Vagina (tissue), 2 donors: ENCODE results near the gene CERKL. TPM values are rescaled to one million over a fixed set of nuclear protein-coding genes. Genes with fewer than 3 reads are reported as not detected.

ENCODE experiments used
- DNase-seq, 2 donors: peaks; one replicate each; pipeline ENCODE4 v3.0.0-alpha.2; 2017; ENCODE audit errors: extremely low spot score in 2 of 2
- H3K27ac ChIP-seq: fragments of 200-600 bp; sonication (generic); one replicate; pipeline ENCODE4 v1.5.1; 2019
- H3K27me3 ChIP-seq: fragments of 200-600 bp; sonication (generic); one replicate; pipeline ENCODE4 v1.5.1; 2019
- H3K36me3 ChIP-seq, 2 donors: fragments of 200-600 bp; sonication (generic); one replicate each; pipeline ENCODE4 v1.5.1; 2017 to 2019
- H3K4me1 ChIP-seq: fragments of 200-600 bp; sonication (generic); one replicate; pipeline ENCODE4 v1.5.1; 2019
- H3K4me3 ChIP-seq, 2 donors: fragments of 200-600 bp; sonication (generic); 1 replicate in 1 of 2; 2 replicates in 1 of 2; pipeline ENCODE4 v1.5.1; 2016 to 2019
- H3K9me3 ChIP-seq: fragments of 200-600 bp; sonication (generic); one replicate; pipeline ENCODE4 v1.5.1; 2019
- POLR2A ChIP-seq, 2 donors: fragments of 450-650 bp; IDR thresholded peaks; one replicate each; pipeline ENCODE4 v1.6.1; 2017; ENCODE audit warnings: antibody characterized with exemption in 2 of 2, mild to moderate bottlenecking in 2 of 2, moderate library complexity in 2 of 2
- POLR2AphosphoS5 ChIP-seq, 2 donors: sonication (generic); formaldehyde crosslinking; IDR thresholded peaks; one replicate each; pipeline ENCODE4 v1.9.0; 2017; ENCODE audit warnings: antibody characterized with exemption in 2 of 2, mild to moderate bottlenecking in 2 of 2, low read depth in 1 of 2; ENCODE audit not compliant: insufficient read depth in 1 of 2
- intact Hi-C: fragments of 100-400 bp; cut with DNase I; formaldehyde crosslinking; loops from one replicate; pipeline ENCODE4 v1.15.1; 2023
- total RNA-seq: library from RNA; depleted of rRNA; stranded (reverse); fragments of >200 nt; gene quantifications from one replicate; pipeline ENCODE4 v1.2.3, GENCODE V29; 2016
- TF ChIP-seq, protein P1 (sequence below), 3 experiments: fragments of 450-650 bp in 2 of 3; fragments of 200-600 bp in 1 of 3; sonication (generic) in 1 of 3; IDR thresholded peaks; one replicate each; pipeline ENCODE4 v1.5.1; 2017 to 2019; ENCODE audit warnings: antibody characterized with exemption in 3 of 3, mild to moderate bottlenecking in 2 of 3, moderate library complexity in 2 of 3

Gene CERKL
- total RNA-seq, 1 donor from 2014 or later = not detected

DNA sequence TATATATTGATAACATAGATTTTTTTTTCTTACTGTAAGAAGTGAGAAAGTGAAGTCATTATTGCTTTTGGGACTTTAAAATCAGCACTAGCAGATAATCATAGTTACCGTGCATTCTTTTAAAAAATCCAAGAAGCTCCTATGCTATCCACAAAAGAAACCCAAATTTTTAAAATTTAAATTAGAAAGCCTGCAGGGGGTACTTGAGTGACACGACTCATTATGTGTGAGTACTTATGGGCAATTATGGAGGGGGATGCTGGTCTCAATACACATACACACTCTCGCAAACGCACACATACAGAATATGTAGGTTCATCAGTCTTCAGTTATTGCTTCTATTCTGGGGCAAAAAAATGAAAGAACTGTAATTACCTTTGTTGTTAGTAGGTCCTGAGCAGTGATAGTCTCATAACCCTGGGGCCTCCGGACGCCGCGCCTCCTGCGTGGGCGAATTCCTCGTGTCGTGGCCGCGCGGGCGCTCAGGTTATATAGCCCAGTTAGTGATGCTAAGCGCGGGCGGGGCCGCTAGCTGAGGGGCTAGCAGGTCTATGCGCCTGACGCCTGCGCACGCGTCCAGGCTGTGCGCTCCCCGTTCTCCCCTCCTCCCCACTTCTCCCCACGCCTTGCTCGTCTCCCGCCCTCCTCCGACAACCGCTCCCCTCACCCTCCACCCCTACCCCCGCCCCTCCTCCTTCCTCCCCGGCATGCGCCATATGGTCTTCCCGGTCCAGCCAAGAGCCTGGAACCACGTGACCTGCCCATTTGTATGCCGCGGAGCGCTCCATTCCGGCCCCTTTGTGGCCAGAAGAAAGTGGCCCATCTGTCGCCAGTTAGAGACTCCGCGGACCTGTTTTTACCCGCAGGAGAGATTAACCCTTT lies 23.4 kb upstream of the CERKL start, which contains the start of gene NEUROD1:
NEUROD1 (minus strand) TSS at position 463 of the 882 bp plus-strand sequence. CDS start 1,657 bp downstream, outside the sequence.
- peaks cover 22% of the 10 kb centered on the region for H3K27me3 ChIP-seq
- H3K4me1 ChIP-seq = peaks cover 29% of the 10 kb centered on the region
- H3K27ac ChIP-seq = no peak within 1 kb of the TSS
- TF ChIP-seq, protein P1, sequence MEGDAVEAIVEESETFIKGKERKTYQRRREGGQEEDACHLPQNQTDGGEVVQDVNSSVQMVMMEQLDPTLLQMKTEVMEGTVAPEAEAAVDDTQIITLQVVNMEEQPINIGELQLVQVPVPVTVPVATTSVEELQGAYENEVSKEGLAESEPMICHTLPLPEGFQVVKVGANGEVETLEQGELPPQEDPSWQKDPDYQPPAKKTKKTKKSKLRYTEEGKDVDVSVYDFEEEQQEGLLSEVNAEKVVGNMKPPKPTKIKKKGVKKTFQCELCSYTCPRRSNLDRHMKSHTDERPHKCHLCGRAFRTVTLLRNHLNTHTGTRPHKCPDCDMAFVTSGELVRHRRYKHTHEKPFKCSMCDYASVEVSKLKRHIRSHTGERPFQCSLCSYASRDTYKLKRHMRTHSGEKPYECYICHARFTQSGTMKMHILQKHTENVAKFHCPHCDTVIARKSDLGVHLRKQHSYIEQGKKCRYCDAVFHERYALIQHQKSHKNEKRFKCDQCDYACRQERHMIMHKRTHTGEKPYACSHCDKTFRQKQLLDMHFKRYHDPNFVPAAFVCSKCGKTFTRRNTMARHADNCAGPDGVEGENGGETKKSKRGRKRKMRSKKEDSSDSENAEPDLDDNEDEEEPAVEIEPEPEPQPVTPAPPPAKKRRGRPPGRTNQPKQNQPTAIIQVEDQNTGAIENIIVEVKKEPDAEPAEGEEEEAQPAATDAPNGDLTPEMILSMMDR (IDR thresholded peaks at IDR 0.05) = no peak
- TF ChIP-seq POLR2AphosphoS5 (IDR thresholded peaks at IDR 0.05; ENCODE audit: insufficient read depth in 1 of 2, low read depth in 1 of 2) = no peak
- DNase-seq = no peak
- no peaks in the 10 kb centered on the region for H3K36me3 ChIP-seq
- H3K9me3 ChIP-seq = no peaks in the 10 kb centered on the region
- peak within 1 kb of the TSS in 1 of 2 donors; percentile 22 for H3K4me3 ChIP-seq
- intact Hi-C loops = no loop called here

DNA sequence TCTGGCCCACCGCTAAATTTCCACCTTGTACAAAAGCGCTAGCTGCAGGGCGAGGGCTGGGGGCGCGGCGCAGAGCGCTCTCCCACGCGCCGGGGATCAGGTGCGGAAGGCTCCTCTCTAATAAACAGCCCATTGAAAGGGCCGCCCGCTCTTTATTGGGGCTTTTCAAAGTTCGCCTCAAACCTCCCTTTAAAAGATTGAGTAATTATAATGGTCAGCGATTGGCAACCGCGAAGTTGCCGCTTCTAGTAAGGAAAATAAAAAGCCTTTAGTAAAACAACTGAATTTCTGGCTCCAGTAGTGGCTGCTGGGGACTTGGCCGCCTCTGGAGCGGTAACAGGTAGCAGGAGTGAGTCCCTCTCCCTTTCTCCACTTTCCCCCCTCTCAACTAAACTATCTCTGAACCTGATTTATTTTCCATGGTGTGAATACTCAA lies 22.7 kb upstream of the CERKL start:
- H3K36me3 ChIP-seq = no peaks in the 10 kb centered on the region
- peaks cover 22% of the 10 kb centered on the region for H3K27me3 ChIP-seq
- H3K9me3 ChIP-seq = no peaks in the 10 kb centered on the region
- DNase-seq = no peak
- H3K4me1 ChIP-seq = peaks cover 27% of the 10 kb centered on the region
- H3K4me3 ChIP-seq = no peak overlapping the region
- TF ChIP-seq, protein P1 (IDR thresholded peaks at IDR 0.05) = no peak
- TF ChIP-seq POLR2A (IDR thresholded peaks at IDR 0.05) (no peak), POLR2AphosphoS5 (IDR thresholded peaks at IDR 0.05; ENCODE audit: insufficient read depth in 1 of 2, low read depth in 1 of 2) (no peak)
- intact Hi-C loops = no loop called here
- no peak overlapping the region for H3K27ac ChIP-seq

DNA sequence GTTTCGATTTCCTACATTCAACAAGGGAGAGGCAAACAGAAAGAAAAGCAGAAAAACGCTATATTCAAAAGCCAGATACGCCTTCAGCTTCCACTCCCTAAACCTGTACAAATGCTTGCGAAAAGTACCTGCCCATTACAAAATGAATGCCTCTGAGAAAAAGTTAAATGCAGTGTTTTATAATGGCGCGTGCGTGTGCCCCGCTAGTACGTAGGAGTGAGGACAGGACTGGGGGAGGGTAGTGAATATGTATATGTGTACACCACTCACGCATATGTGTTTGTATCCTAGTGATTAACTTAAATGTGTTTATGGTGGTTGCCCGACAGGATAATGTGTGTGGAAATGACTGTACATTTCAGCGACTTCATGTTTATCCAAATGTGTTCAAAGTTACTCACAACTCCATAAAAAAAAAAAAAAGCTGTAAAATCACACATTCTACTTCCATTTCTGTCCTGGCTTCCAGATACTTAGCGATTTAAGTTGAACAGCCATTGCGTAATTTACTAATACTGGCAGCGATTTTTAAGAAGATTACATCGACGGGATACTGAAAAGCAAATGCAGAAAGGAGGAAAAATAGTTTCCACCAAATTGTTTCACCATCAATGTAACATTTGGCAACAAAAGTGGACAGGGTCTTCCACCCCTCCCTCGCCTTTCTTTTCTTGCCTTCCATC lies 22.1 kb upstream of the CERKL start:
- H3K27ac ChIP-seq = no peak overlapping the region
- intact Hi-C loops = no loop called here
- H3K4me3 ChIP-seq = no peak overlapping the region
- no peaks in the 10 kb centered on the region for H3K36me3 ChIP-seq
- DNase-seq = no peak
- no peaks in the 10 kb centered on the region for H3K9me3 ChIP-seq
- H3K27me3 ChIP-seq = peaks cover 16% of the 10 kb centered on the region
- peaks cover 22% of the 10 kb centered on the region for H3K4me1 ChIP-seq
- no peak for TF ChIP-seq POLR2AphosphoS5 (IDR thresholded peaks at IDR 0.05; ENCODE audit: insufficient read depth in 1 of 2, low read depth in 1 of 2)
- TF ChIP-seq POLR2A (IDR thresholded peaks at IDR 0.05) = no peak
- TF ChIP-seq, protein P1 (IDR thresholded peaks at IDR 0.05) = no peak

DNA sequence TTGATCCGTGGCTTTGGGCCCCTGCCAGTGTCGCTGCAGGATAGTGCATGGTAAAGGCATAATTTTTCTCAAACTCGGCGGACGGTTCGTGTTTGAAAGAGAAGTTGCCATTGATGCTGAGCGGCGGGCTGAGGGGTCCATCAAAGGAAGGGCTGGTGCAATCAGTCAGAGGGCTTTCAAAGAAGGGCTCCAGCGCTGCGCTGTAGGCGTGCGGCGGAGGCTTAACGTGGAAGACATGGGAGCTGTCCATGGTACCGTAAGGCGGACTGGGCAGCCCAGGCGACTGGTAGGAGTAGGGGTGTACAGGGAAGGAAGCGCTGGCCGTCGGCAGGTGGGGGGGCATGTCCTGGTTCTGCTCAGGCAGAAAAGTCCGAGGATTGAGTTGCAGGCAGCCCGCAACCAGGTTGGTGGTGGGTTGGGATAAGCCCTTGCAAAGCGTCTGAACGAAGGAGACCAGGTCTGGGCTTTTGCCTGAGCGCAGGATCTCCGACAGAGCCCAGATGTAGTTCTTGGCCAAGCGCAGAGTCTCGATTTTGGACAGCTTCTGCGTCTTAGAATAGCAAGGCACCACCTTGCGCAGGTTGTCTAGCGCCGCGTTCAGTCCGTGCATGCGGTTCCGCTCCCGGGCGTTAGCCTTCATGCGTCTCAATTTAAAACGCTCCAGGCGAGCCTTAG lies 21.1 kb upstream of the CERKL start:
- intact Hi-C loops = no loop called here
- peaks cover 7% of the 10 kb centered on the region for H3K27me3 ChIP-seq

More for the DNA sequence above, 21.1 kb upstream of the CERKL start:
- H3K36me3 ChIP-seq = no peaks in the 10 kb centered on the region
- TF ChIP-seq POLR2A (IDR thresholded peaks at IDR 0.05) (no peak), POLR2AphosphoS5 (IDR thresholded peaks at IDR 0.05; ENCODE audit: insufficient read depth in 1 of 2, low read depth in 1 of 2) (no peak)
- TF ChIP-seq, protein P1 (IDR thresholded peaks at IDR 0.05) = no peak
- H3K27ac ChIP-seq = no peak overlapping the region
- no peaks in the 10 kb centered on the region for H3K9me3 ChIP-seq
- H3K4me1 ChIP-seq = peaks cover 12% of the 10 kb centered on the region
- no peak overlapping the region for H3K4me3 ChIP-seq
- DNase-seq = no peak
